ENCODE results near the gene CYYR1.
A peak's percentile ranks its signal among the peaks of the same experiment; 100 is the strongest.

The CYYR1 gene

DNA sequence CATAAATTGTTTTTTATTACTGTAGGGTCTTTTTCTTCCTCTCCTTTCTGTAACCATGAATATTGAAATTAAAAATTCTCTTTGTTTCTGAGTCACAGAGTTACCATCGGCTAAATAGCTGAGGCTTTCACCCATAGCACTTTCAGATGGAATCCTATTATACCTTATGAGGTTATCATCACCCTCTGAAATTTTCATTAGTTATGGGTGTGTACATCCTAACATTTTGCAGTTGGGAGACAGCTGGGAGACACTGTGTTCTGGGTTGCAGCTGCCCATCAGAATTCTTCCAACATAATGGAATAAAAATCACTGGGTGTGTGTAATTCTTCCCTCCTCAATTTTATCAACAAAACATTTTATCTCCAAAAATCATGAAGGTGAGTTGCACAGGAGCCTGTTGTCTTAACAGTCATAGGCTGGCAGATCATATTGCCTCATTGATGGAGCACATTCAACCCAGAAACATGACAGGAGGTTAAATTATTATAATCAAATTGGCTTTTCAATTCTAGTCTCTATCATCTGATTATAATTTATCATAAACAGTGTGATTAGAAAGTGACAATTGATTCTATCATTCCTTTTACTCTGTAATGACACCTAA is 17.4 kb downstream of the CYYR1 start:
- no peak overlapping the region for H3K4me3 ChIP-seq (ENCODE audit: low read depth, low read length)
- DNase-seq (ENCODE audit: low read depth): no peak

DNA sequence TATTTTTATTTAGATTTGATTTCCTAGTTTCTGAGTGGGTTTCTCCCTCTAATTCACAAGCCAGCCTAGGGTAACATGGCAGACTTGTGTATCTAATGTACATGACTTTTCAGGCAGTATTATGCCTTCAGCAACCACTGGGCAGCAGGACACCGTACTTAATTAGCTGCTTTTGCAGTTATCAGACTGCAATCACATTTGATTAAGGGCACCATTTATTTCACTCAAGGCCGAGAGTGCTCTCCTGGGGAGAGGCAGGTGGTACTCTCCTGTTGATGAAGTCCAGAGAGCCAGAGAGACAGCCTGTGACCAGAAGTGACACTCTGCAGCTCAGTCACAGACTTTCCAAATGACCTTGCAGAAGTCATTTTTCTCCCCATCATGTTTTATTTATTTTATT is 18.7 kb downstream of the CYYR1 start:
- H3K4me3 ChIP-seq (ENCODE audit: low read depth, low read length): no peak overlapping the region
- DNase-seq (ENCODE audit: low read depth): no peak

DNA sequence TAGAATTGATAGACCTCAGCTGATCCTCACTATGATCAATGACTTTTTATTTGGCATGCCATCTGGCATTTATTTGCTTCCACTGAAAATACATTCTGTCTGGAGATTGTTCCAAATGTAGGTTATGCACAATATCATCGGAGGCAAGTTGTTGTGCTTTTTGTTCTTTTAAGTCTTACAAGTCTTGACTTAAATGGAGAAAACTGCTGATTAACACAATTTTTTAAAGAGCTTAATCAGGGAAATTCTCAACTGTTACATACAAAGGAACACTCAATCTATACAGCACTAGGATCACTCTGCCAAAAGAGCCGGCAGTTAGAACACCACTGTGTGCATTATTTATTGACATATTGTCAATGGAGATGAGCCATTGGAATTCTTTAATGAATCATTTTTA is 19.2 kb downstream of the CYYR1 start:
- H3K4me3 ChIP-seq (ENCODE audit: low read depth, low read length): no peak overlapping the region
- no peak for DNase-seq (ENCODE audit: low read depth)

DNA sequence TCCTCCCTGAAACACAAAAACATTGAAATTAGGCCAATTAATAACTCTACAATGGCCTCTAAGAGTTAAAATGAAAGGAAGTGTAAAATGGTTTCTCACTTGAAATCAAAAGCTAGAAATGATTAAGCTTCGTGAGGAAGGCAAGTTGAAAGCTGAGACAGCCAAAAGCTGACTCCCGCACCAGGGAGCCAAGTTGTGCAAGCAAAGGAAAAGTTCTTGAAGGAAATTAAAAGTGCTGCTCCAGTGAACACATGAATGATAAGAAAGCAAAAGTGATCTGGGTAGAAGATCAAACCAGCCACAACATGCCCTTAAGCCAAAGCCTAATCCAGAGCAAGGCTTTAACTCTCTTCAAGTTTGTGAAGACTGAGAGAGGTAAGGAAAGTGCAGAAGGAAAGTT is 22.8 kb downstream of the CYYR1 start:
- no peak for DNase-seq (ENCODE audit: low read depth)
- H3K4me3 ChIP-seq (ENCODE audit: low read depth, low read length): no peak overlapping the region

DNA sequence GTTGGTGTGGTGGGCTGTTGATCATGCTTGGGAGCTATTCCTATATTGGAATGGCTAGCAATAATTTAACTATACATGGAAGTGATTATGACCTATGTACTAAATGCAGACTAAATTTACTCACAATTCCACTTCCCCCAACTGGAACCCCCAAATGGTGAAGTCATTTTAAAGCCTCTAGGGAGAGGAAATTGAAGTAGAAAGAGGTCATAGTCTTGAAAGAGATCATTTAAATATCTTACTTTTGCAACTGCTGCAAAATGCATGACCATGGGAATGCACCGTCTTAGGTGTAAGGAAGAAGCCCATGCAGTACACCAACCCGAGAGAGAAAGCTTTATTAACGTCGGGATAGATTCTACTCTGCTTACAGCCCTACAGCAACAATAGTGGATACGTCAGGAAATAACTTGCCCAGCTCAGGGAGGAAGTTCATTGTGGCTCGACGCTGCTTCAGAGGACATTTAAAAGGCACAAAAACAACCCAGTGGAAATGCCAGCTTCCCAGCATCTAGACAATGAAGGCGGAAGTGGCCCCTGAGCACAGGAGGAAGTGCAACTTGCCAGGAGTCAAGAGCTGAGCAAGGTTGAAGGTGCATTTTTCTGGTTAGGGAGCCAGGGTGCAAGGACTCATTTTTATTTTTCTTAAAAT is 26.5 kb downstream of the CYYR1 start:
- no peak overlapping the region for H3K4me3 ChIP-seq (ENCODE audit: low read depth, low read length)
- no peak for DNase-seq (ENCODE audit: low read depth)

GRCh38 chr21:26544201-26544775 is 28.8 kb downstream of the CYYR1 start:
- no peak for DNase-seq (ENCODE audit: low read depth)

DNA sequence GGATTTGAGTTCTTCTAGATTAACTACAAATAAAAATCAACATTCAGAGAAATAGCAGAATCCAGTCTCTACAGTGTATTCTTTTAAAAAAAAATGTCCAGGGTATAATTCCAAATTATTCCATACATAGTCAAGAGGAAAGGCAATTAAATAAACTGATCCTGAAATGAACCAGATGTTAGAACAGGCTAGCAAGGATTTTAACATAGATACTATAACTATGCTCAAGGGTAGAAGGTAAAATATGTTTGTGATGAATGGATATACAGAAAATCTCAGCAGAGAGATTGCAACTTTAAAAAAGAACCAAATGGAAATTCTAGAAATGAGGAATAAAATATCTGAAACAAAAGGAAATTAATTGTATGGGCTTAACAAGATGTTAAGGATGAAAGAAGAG is 32.4 kb downstream of the CYYR1 start:
- H3K4me3 ChIP-seq (ENCODE audit: low read depth, low read length): no peak overlapping the region
- DNase-seq (ENCODE audit: low read depth): no peak

More at GRCh38 chr21:26544201-26544775, 28.8 kb downstream of the CYYR1 start:
- H3K4me3 ChIP-seq (ENCODE audit: low read depth, low read length): no peak overlapping the region

- no peak for DNase-seq (ENCODE audit: low read depth)
- H3K4me3 ChIP-seq (ENCODE audit: low read depth, low read length): no peak overlapping the region
Observed at GRCh38 chr21:26539566-26539965, 33.5 kb downstream of the CYYR1 start.

GRCh38 chr21:26534517-26534916 is 38.6 kb downstream of the CYYR1 start:
- no peak overlapping the region for H3K4me3 ChIP-seq (ENCODE audit: low read depth, low read length)
- no peak for DNase-seq (ENCODE audit: low read depth)

DNA sequence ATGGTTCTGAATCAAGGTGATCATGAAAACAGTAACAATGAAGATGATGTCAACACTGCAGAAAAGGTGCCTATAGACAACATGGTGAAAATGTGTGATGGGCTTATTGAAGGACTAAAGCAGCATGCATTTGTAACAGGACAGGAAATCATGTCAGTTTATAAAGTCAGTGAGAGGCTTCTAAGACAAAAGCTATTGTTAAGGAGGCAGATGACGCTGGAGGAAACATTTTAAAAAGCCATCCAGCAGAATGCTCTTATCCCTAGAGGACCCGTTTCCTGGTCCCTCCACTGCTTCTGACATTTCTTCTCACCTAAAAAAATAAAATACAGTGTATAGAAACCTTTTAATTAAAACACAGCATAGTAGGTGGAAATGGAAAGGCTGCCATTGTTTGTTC is 40.9 kb downstream of the CYYR1 start:
- no peak overlapping the region for H3K4me3 ChIP-seq (ENCODE audit: low read depth, low read length)
- DNase-seq (ENCODE audit: low read depth): no peak

GRCh38 chr21:26529526-26529925 is 43.6 kb downstream of the CYYR1 start:
- no peak for DNase-seq (ENCODE audit: low read depth)
- no peak overlapping the region for H3K4me3 ChIP-seq (ENCODE audit: low read depth, low read length)

GRCh38 chr21:26528882-26529281 is 44.2 kb downstream of the CYYR1 start:
- no peak overlapping the region for H3K4me3 ChIP-seq (ENCODE audit: low read depth, low read length)
- DNase-seq (ENCODE audit: low read depth): no peak

- no peak overlapping the region for H3K4me3 ChIP-seq (ENCODE audit: low read depth, low read length)
- no peak for DNase-seq (ENCODE audit: low read depth)
Observed at GRCh38 chr21:26522704-26523103, 50.4 kb downstream of the CYYR1 start.

DNA sequence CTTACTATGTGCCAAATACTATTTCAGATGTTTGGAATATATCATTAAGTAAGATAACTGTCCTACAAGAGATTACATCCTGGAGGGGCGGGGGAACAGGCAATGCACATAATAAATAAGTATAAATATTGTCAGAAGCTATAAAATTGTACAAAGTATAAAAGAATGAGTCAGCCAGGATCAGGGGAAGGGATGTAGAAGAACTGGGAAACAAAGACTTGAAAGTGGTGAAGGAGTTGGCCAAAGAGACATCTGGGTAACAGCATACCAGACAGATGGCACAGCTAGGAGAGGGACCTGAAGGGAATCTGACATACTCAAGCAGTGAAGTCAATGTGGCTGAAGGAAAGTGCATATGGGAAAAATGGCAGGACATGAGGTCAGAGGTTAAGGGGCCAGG is 53.9 kb downstream of the CYYR1 start:
- H3K4me3 ChIP-seq (ENCODE audit: low read depth, low read length): no peak overlapping the region
- DNase-seq (ENCODE audit: low read depth): no peak

GRCh38 chr21:26515257-26515656 is 57.8 kb downstream of the CYYR1 start:
- no peak overlapping the region for H3K4me3 ChIP-seq (ENCODE audit: low read depth, low read length)
- DNase-seq (ENCODE audit: low read depth): no peak

DNA sequence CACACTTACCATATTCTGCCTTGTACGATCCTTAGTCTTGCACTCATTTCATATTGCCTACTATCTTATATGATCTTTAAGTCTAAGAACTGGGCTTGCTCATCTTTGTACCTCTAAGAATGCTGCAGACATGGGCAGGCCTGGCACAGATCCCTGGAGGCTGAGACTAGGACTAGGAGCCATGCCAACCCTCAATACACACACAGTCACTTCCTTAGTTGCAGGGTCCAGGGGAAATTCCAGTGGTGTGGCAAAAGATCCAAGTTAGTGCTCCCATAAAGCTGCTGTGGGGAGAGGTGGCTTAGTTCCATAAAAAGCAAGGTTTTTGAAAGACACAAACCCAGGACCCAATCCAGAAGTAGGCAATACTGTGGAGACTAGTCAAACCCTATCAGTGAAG is 59.9 kb downstream of the CYYR1 start:
- H3K4me3 ChIP-seq (ENCODE audit: low read depth, low read length): no peak overlapping the region
- DNase-seq (ENCODE audit: low read depth): peak; percentile 28

DNA sequence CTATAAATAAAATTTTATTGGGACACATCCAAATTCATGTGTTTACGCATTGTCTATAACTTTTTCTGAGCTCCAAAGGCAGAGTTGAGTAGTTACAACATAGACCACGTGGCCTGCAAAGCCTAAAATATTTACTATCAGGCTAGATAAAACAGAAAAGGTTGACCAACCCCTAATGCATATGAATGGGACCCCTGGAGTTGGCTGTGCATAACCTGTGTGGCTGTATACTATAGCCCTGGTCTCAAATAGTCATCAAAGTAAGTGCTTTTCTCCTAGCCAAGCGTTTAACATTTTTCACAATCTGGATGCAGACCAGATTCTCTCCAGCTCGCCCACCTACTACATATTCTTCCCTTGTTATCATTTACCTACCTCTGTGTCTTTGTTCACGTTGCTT is 60.4 kb downstream of the CYYR1 start:
- no peak for DNase-seq (ENCODE audit: low read depth)
- H3K4me3 ChIP-seq (ENCODE audit: low read depth, low read length): no peak overlapping the region

DNA sequence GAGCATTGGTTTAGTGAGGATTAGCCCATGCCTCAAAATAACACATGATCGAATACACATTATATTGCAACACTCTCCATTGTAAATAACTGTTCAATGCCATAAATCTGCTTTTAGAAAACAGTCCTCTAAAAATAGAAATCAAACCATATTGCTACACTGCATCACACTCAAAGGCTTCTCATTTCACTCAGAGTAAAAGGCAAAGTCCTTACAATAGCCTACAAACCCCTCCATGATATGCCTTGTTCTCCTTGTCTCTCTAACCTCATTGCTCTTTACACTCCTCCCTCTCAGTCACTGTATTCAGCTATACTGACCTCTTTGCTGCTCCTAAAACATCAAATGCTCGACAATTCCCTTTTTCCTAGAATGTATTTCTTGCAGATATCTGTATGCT is 64.2 kb downstream of the CYYR1 start:
- no peak for DNase-seq (ENCODE audit: low read depth)
- H3K4me3 ChIP-seq (ENCODE audit: low read depth, low read length): no peak overlapping the region

GRCh38 chr21:26506956-26507355 is 66.1 kb downstream of the CYYR1 start:
- H3K4me3 ChIP-seq (ENCODE audit: low read depth, low read length): no peak overlapping the region
- DNase-seq (ENCODE audit: low read depth): peak; percentile 52

DNA sequence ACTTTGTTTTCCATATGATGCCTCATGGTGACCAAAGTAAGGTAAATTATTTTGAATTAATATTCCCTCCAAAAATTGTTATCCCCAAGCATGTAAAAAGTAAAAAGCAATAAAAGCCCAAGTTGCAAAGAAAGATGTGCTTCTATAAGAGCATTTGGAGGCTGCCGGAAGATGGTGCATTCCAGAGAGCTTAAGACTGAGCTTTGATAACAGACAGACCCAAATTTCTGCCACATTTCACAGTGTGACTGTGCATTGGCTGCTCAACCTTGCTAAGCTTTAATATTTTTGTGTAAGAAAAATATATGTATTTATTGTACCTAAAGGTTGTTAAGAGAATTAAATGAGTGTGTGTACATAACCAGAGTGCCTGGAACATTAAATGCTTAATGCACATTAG is 67.9 kb downstream of the CYYR1 start:
- no peak for DNase-seq (ENCODE audit: low read depth)

GRCh38 chr21:26503414-26503813 is 69.7 kb downstream of the CYYR1 start:
- no peak overlapping the region for H3K4me3 ChIP-seq (ENCODE audit: low read depth, low read length)
- no peak for DNase-seq (ENCODE audit: low read depth)

More for the DNA sequence above, 67.9 kb downstream of the CYYR1 start:
- no peak overlapping the region for H3K4me3 ChIP-seq (ENCODE audit: low read depth, low read length)
